BE2C (cell line): Measurements from ENCODE around the gene PHF20.

Experiments used
- DNase-seq: peaks from one replicate; pipeline ENCODE4 v3.0.0-alpha.2; 2020
- H3K27me3 ChIP-seq: fragments of 250-450 bp; sonication (Bioruptor Pico); 2 replicates; pipeline ENCODE4 v1.5.1; 2020; ENCODE audit warnings: mild to moderate bottlenecking
- H3K36me3 ChIP-seq: fragments of 250-450 bp; sonication (Bioruptor Pico); 2 replicates; pipeline ENCODE4 v1.5.1; 2020; ENCODE audit warnings: mild to moderate bottlenecking
- H3K4me1 ChIP-seq: fragments of 250-450 bp; sonication (Bioruptor Pico); 2 replicates; pipeline ENCODE4 v1.5.1; 2020
- H3K4me3 ChIP-seq: 2 replicates; pipeline ENCODE4 v1.5.1; 2011; ENCODE audit warnings: low read depth, low read length
- H3K9me3 ChIP-seq: fragments of 250-450 bp; sonication (Bioruptor Pico); 2 replicates; pipeline ENCODE4 v1.5.1; 2020
- CTCF ChIP-seq: IDR thresholded peaks from 2 replicates; pipeline ENCODE4 v1.5.1; 2012; ENCODE audit warnings: mild to moderate bottlenecking, low read depth, low read length

The PHF20 gene

GRCh38 chr20:35830264-35830663, 58.4 kb downstream of the PHF20 start:
- Histone ChIP-seq H3K9me3 (peaks cover 4% of the 10 kb centered on the region), H3K4me1 (no peaks in the 10 kb centered on the region), H3K27me3 (no peaks in the 10 kb centered on the region), H3K4me3 (no peak overlapping the region), H3K36me3 (peaks cover 8% of the 10 kb centered on the region)
- no peak for DNase-seq
- no peak for TF ChIP-seq CTCF

- Histone ChIP-seq H3K27me3 (no peaks in the 10 kb centered on the region), H3K36me3 (peaks cover 8% of the 10 kb centered on the region), H3K9me3 (peaks cover 4% of the 10 kb centered on the region), H3K4me3 (no peak overlapping the region), H3K4me1 (no peaks in the 10 kb centered on the region)
- TF ChIP-seq CTCF, result no peak
- DNase-seq, result no peak
Observed at GRCh38 chr20:35831029-35831428, 59.2 kb downstream of the PHF20 start.

- TF ChIP-seq CTCF, result no peak
- H3K4me1 ChIP-seq, result no peaks in the 10 kb centered on the region
- peaks cover 4% of the 10 kb centered on the region for H3K9me3 ChIP-seq
- peaks cover 8% of the 10 kb centered on the region for H3K36me3 ChIP-seq
- H3K27me3 ChIP-seq, result no peaks in the 10 kb centered on the region
- no peak overlapping the region for H3K4me3 ChIP-seq
- no peak for DNase-seq
Observed at GRCh38 chr20:35831971-35832370, 60.2 kb downstream of the PHF20 start.

- peaks cover 4% of the 10 kb centered on the region for H3K9me3 ChIP-seq
- no peaks in the 10 kb centered on the region for H3K4me1 ChIP-seq
- DNase-seq, result no peak
- TF ChIP-seq CTCF, result no peak
- peaks cover 8% of the 10 kb centered on the region for H3K36me3 ChIP-seq
- no peak overlapping the region for H3K4me3 ChIP-seq
- no peaks in the 10 kb centered on the region for H3K27me3 ChIP-seq
Observed at GRCh38 chr20:35833241-35833640, 61.4 kb downstream of the PHF20 start.

- Histone ChIP-seq H3K9me3 (no peaks in the 10 kb centered on the region), H3K36me3 (peaks cover 9% of the 10 kb centered on the region), H3K4me3 (no peak overlapping the region), H3K27me3 (no peaks in the 10 kb centered on the region), H3K4me1 (no peaks in the 10 kb centered on the region)
- TF ChIP-seq CTCF, result no peak
- DNase-seq, result no peak
Observed at GRCh38 chr20:35837577-35838195, 65.9 kb downstream of the PHF20 start.

GRCh38 chr20:35838205-35838604, 66.4 kb downstream of the PHF20 start:
- Histone ChIP-seq H3K4me1 (no peaks in the 10 kb centered on the region), H3K4me3 (no peak overlapping the region), H3K36me3 (peaks cover 13% of the 10 kb centered on the region), H3K9me3 (no peaks in the 10 kb centered on the region), H3K27me3 (no peaks in the 10 kb centered on the region)
- no peak for DNase-seq
- TF ChIP-seq CTCF, result no peak
